HEK293 (cell line): ENCODE measurements around the gene RING1.

Experiments used
- KLF9 ChIP-seq: fragments of 450-650 bp; formaldehyde crosslinking; IDR thresholded peaks from 2 replicates; pipeline ENCODE4 v1.5.1; 2016; ENCODE audit warnings: missing biosample characterization, missing genetic modification characterization, low read depth
- OSR2 ChIP-seq: fragments of 450-650 bp; formaldehyde crosslinking; IDR thresholded peaks from 2 replicates; pipeline ENCODE4 v1.5.1; 2016; ENCODE audit warnings: missing biosample characterization, missing genetic modification characterization
- SALL2 ChIP-seq: fragments of 450-650 bp; formaldehyde crosslinking; IDR thresholded peaks from 2 replicates; pipeline ENCODE4 v1.5.0; 2017; ENCODE audit warnings: missing biosample characterization, mild to moderate bottlenecking, missing genetic modification characterization, borderline replicate concordance
- SCRT2 ChIP-seq: fragments of 450-650 bp; formaldehyde crosslinking; IDR thresholded peaks from 2 replicates; pipeline ENCODE4 v1.5.1; 2016; ENCODE audit warnings: missing biosample characterization, missing genetic modification characterization
- ZBTB49 ChIP-seq: fragments of 450-650 bp; formaldehyde crosslinking; IDR thresholded peaks from 2 replicates; pipeline ENCODE4 v1.5.1; 2016; ENCODE audit warnings: missing biosample characterization, missing genetic modification characterization, low read depth
- ZNF248 ChIP-seq: fragments of 450-650 bp; formaldehyde crosslinking; IDR thresholded peaks from 2 replicates; pipeline ENCODE4 v1.5.1; 2017; ENCODE audit warnings: missing biosample characterization, missing genetic modification characterization
- ZNF280C ChIP-seq: fragments of 450-650 bp; formaldehyde crosslinking; IDR thresholded peaks from 2 replicates; pipeline ENCODE4 v1.5.1; 2016; ENCODE audit warnings: missing biosample characterization, missing genetic modification characterization
- ZNF302 ChIP-seq: fragments of 450-650 bp; formaldehyde crosslinking; IDR thresholded peaks from 2 replicates; pipeline ENCODE4 v1.5.1; 2016; ENCODE audit warnings: missing biosample characterization, missing genetic modification characterization, low read depth
- ZNF350 ChIP-seq: fragments of 450-650 bp; formaldehyde crosslinking; IDR thresholded peaks from 2 replicates; pipeline ENCODE4 v1.5.0; 2017; ENCODE audit warnings: missing biosample characterization, mild to moderate bottlenecking, missing genetic modification characterization
- ZNF416 ChIP-seq: fragments of 450-650 bp; formaldehyde crosslinking; IDR thresholded peaks from 2 replicates; pipeline ENCODE4 v1.5.1; 2016; ENCODE audit warnings: missing biosample characterization, missing genetic modification characterization
- ZSCAN16 ChIP-seq: fragments of 450-650 bp; formaldehyde crosslinking; IDR thresholded peaks from 2 replicates; pipeline ENCODE4 v1.5.1; 2016; ENCODE audit warnings: missing biosample characterization, missing genetic modification characterization
- ZSCAN30 ChIP-seq: fragments of 450-650 bp; IDR thresholded peaks from 2 replicates; pipeline ENCODE4 v1.5.1; 2018; ENCODE audit warnings: missing biosample characterization, mild to moderate bottlenecking, missing genetic modification characterization, moderate library complexity
- TF ChIP-seq, protein P1 (sequence below): fragments of 450-650 bp; formaldehyde crosslinking; IDR thresholded peaks from 2 replicates; pipeline ENCODE4 v1.5.1; 2016; ENCODE audit warnings: missing biosample characterization, missing genetic modification characterization
- TF ChIP-seq, protein P2 (sequence below): fragments of 450-650 bp; formaldehyde crosslinking; conservative IDR thresholded peaks from 2 replicates; pipeline ENCODE4 v1.5.1; 2016; ENCODE audit warnings: low read depth, missing biosample characterization, missing genetic modification characterization

- TF ChIP-seq, protein P1, sequence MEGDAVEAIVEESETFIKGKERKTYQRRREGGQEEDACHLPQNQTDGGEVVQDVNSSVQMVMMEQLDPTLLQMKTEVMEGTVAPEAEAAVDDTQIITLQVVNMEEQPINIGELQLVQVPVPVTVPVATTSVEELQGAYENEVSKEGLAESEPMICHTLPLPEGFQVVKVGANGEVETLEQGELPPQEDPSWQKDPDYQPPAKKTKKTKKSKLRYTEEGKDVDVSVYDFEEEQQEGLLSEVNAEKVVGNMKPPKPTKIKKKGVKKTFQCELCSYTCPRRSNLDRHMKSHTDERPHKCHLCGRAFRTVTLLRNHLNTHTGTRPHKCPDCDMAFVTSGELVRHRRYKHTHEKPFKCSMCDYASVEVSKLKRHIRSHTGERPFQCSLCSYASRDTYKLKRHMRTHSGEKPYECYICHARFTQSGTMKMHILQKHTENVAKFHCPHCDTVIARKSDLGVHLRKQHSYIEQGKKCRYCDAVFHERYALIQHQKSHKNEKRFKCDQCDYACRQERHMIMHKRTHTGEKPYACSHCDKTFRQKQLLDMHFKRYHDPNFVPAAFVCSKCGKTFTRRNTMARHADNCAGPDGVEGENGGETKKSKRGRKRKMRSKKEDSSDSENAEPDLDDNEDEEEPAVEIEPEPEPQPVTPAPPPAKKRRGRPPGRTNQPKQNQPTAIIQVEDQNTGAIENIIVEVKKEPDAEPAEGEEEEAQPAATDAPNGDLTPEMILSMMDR (tag by site-specific recombination): no peak
- TF ChIP-seq ZBTB49: no peak
- no peak for TF ChIP-seq OSR2 (tag by site-specific recombination)
- TF ChIP-seq SALL2 (tag by site-specific recombination): no peak
- TF ChIP-seq SCRT2 (tag by site-specific recombination): no peak
- TF ChIP-seq ZNF248 (tag by site-specific recombination): no peak
- no peak for TF ChIP-seq ZSCAN30
- TF ChIP-seq ZSCAN16 (tag by site-specific recombination): no peak
- TF ChIP-seq, protein P2, sequence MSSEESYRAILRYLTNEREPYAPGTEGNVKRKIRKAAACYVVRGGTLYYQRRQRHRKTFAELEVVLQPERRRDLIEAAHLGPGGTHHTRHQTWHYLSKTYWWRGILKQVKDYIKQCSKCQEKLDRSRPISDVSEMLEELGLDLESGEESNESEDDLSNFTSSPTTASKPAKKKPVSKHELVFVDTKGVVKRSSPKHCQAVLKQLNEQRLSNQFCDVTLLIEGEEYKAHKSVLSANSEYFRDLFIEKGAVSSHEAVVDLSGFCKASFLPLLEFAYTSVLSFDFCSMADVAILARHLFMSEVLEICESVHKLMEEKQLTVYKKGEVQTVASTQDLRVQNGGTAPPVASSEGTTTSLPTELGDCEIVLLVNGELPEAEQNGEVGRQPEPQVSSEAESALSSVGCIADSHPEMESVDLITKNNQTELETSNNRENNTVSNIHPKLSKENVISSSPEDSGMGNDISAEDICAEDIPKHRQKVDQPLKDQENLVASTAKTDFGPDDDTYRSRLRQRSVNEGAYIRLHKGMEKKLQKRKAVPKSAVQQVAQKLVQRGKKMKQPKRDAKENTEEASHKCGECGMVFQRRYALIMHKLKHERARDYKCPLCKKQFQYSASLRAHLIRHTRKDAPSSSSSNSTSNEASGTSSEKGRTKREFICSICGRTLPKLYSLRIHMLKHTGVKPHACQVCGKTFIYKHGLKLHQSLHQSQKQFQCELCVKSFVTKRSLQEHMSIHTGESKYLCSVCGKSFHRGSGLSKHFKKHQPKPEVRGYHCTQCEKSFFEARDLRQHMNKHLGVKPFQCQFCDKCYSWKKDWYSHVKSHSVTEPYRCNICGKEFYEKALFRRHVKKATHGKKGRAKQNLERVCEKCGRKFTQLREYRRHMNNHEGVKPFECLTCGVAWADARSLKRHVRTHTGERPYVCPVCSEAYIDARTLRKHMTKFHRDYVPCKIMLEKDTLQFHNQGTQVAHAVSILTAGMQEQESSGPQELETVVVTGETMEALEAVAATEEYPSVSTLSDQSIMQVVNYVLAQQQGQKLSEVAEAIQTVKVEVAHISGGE (tag by site-specific recombination): no peak
- TF ChIP-seq ZNF416 (tag by site-specific recombination): no peak
- TF ChIP-seq KLF9 (tag by site-specific recombination): no peak
- no peak for TF ChIP-seq ZNF302 (tag by site-specific recombination)
- no peak for TF ChIP-seq ZNF280C (tag by site-specific recombination)
- TF ChIP-seq ZNF350 (tag by site-specific recombination): no peak
These were observed 4.7 kb upstream of the RING1 start for GRCh38 chr6:33203443-33204164.
